T-cell (primary cell): ENCODE measurements around the gene MFGE8. TPM values are rescaled to one million over a fixed set of nuclear protein-coding genes. Genes with fewer than 3 reads are reported as not detected.

ENCODE experiments used
- ATAC-seq, 4 experiments: fragments of 200-7000 bp in 3 of 4; fragments of 150-1000 bp in 1 of 4; cut with Tn5 transposase; replicated peaks in 1 of 4; 1 replicate in 3 of 4; 2 replicates in 1 of 4; pipeline ENCODE4 v1.10.0; 2021; ENCODE audit warnings: moderate library complexity in 3 of 4, mild to moderate bottlenecking in 2 of 4, moderate number of reproducible peaks in 1 of 4
- CTCF ChIA-PET, 2 donors: fragments of 300-600 bp; sonication (Branson Sonifier 250); formaldehyde crosslinking; loops; one replicate each; lab custom pipeline; 2022; ENCODE audit warnings: antibody characterized with exemption in 2 of 2; lab: Charles Lee
- POLR2A ChIA-PET, 2 donors: fragments of 300-600 bp; sonication (Branson Sonifier 250); formaldehyde crosslinking; loops; one replicate each; lab custom pipeline; 2022; ENCODE audit warnings: antibody characterized with exemption in 2 of 2; lab: Charles Lee
- DNase-seq, 35 experiments: peaks; one replicate each; pipeline versions ENCODE4 v3.0.0 to v3.0.0-alpha.2; 2013 to 2023
- H3K27ac ChIP-seq: one replicate; pipeline ENCODE4 v1.5.1; 2013; ENCODE audit warnings: low read length
- H3K27me3 ChIP-seq, 2 experiments: replicated peaks in 1 of 2; 1 replicate in 1 of 2; 2 replicates in 1 of 2; pipeline versions ENCODE4 v1.6.1 to v1.7.0; 2013; ENCODE audit warnings: low read length in 1 of 2, mixed read lengths in 1 of 2; ENCODE audit not compliant: control insufficient read depth in 2 of 2, insufficient read depth in 2 of 2; ENCODE audit errors: extremely low read depth in 1 of 2
- H3K36me3 ChIP-seq, 2 donors: 1 replicate in 1 of 2; 2 replicates in 1 of 2; pipeline versions ENCODE4 v1.6.1 to v1.7.0; 2013; ENCODE audit warnings: low read length in 1 of 2; ENCODE audit not compliant: control insufficient read depth in 2 of 2, insufficient read depth in 1 of 2; ENCODE audit errors: extremely low read depth in 1 of 2
- H3K4me1 ChIP-seq, 2 experiments: 1 replicate in 1 of 2; 2 replicates in 1 of 2; pipeline versions ENCODE4 v1.6.1 to v1.7.0; 2013; ENCODE audit warnings: low read length in 2 of 2, mixed read lengths in 1 of 2; ENCODE audit not compliant: insufficient read depth in 2 of 2, control insufficient read depth in 1 of 2; ENCODE audit errors: extremely low read depth in 1 of 2
- H3K4me3 ChIP-seq, 2 donors: 1 replicate in 1 of 2; 2 replicates in 1 of 2; pipeline versions ENCODE4 v1.5.1 to v1.7.0; 2013; ENCODE audit warnings: mild to moderate bottlenecking in 2 of 2, low read length in 1 of 2, moderate library complexity in 1 of 2; ENCODE audit not compliant: control insufficient read depth in 1 of 2; ENCODE audit errors: extremely low read depth in 1 of 2
- H3K9me3 ChIP-seq: 2 replicates; pipeline ENCODE4 v1.7.0; 2013
- H3K27ac Mint-ChIP-seq, 2 donors: one replicate each; pipeline ENCODE4 v1.8.0; 2020 to 2021; ENCODE audit warnings: mild to moderate bottlenecking in 2 of 2, mixed read lengths in 2 of 2
- H3K27me3 Mint-ChIP-seq, 2 donors: one replicate each; pipeline ENCODE4 v1.8.0; 2021 to 2022; ENCODE audit warnings: mixed read lengths in 2 of 2
- H3K36me3 Mint-ChIP-seq: one replicate; pipeline ENCODE4 v1.8.0; 2021; ENCODE audit warnings: mixed read lengths
- H3K4me1 Mint-ChIP-seq, 3 donors: one replicate each; pipeline ENCODE4 v1.8.0; 2020 to 2022; ENCODE audit warnings: mixed read lengths in 3 of 3, mild to moderate bottlenecking in 1 of 3
- H3K4me3 Mint-ChIP-seq, 3 donors: one replicate each; pipeline ENCODE4 v1.8.0; 2020 to 2022; ENCODE audit warnings: mild to moderate bottlenecking in 3 of 3, mixed read lengths in 3 of 3, moderate library complexity in 3 of 3
- H3K9me3 Mint-ChIP-seq, 3 donors: one replicate each; pipeline ENCODE4 v1.8.0; 2020 to 2022; ENCODE audit warnings: mixed read lengths in 3 of 3
- WGBS: methylation state at CpG from one replicate; pipeline ENCODE4 v1.1.5; 2013; ENCODE audit warnings: missing lambda C conversion rate; ENCODE audit not compliant: insufficient coverage; 5-methylcytosine and 5-hydroxymethylcytosine counted together
- total RNA-seq, 35 experiments: library from RNA in 6 of 35; stranded (reverse) in 6 of 35; fragments of 120-200 nt in 1 of 35; gene quantifications; one replicate each; pipeline versions ENCODE4 v1.2.1 to v1.2.4 and lab custom pipeline; 2013 to 2026

Gene MFGE8
- total RNA-seq, 5 donors from 2014 or later (not counting 1 experiment from before 2014, with no cell fraction given) = 75.4 to 132 (median 99.5) TPM

DNA sequence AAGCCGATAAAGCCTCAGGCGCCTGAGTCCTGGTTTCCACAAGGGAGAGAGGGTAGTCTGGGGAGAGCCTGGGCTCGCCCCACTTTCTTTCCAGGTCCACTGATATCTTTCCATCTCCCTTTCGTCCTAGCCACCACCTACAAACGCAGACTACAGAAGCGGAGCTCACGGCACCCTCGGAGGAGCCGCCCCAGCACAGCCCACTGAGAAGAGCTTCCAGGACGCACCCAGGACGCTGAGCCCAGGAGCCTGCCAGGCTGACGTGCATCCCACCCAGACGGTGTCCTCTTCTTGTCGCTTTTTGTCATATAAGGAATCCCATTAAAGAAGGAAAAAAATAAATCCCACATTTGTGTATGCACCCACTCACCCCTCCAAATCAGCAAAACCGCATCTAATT lies 38.9 kb downstream of the MFGE8 start:
- Mint-ChIP-seq H3K27ac (no peak overlapping the region), H3K4me1 (peaks cover 0 to 9% (median 0%) of the 10 kb centered on the region in 3 donors), H3K9me3 (no peaks in the 10 kb centered on the region), H3K4me3 (no peak overlapping the region), H3K36me3 (peaks cover 31% of the 10 kb centered on the region), H3K27me3 (no peaks in the 10 kb centered on the region)
- Histone ChIP-seq H3K27ac (no peak overlapping the region), H3K4me1 (no peaks in the 10 kb centered on the region), H3K4me3 (no peak overlapping the region), H3K27me3 (peaks cover 0 to 12% of the 10 kb centered on the region in 2 experiments), H3K36me3 (peaks cover 3 to 26% of the 10 kb centered on the region in 2 donors), H3K9me3 (no peaks in the 10 kb centered on the region)
- ChIA-PET POLR2A (no interaction called here), CTCF (interaction anchor here in 1 of 2 donors (0.6 kb wide), 1 partner anchor 256 kb away, joined by 3 read pairs; no protein-coding TSS in a partner anchor)
- DNase-seq (no peak), ATAC-seq (no peak)
- WGBS = 97% methylated on average over 6 of the region's 15 CpGs

DNA sequence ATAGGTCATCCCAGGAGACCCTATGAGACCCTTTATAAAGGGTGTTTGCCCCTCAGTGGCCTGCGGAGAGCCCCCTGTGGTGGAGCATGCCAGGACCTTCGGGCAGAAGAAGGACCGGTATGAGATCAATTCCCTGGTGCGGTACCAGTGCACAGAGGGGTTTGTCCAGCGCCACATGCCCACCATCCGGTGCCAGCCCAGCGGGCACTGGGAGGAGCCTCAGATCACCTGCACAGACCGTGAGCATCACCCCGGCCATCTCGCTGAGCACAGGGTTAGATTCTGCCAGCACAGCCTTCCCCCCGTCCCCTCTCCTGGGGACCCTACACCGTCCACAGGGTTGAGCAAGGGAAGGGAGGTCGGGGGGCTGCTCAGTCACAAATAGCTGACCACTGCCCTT lies 39.4 kb downstream of the MFGE8 start:
- Mint-ChIP-seq H3K27ac (no peak overlapping the region), H3K36me3 (peaks cover 30% of the 10 kb centered on the region), H3K27me3 (no peaks in the 10 kb centered on the region), H3K9me3 (no peaks in the 10 kb centered on the region), H3K4me1 (peaks cover 0 to 9% (median 0%) of the 10 kb centered on the region in 3 donors), H3K4me3 (no peak overlapping the region)
- WGBS = 88% methylated on average over 5 of the region's 13 CpGs
- no peak for DNase-seq
- ATAC-seq = no peak
- H3K4me3 ChIP-seq = no peak overlapping the region
- H3K27me3 ChIP-seq = peaks cover 0 to 12% of the 10 kb centered on the region in 2 experiments
- ChIA-PET POLR2A (no interaction called here), CTCF (interaction anchor here in 1 of 2 donors (0.6 kb wide), 1 partner anchor 256 kb away, joined by 3 read pairs; no protein-coding TSS in a partner anchor)
- no peak overlapping the region for H3K27ac ChIP-seq
- H3K4me1 ChIP-seq = no peaks in the 10 kb centered on the region
- peaks cover 0 to 23% of the 10 kb centered on the region in 2 donors for H3K36me3 ChIP-seq
- no peaks in the 10 kb centered on the region for H3K9me3 ChIP-seq

DNA sequence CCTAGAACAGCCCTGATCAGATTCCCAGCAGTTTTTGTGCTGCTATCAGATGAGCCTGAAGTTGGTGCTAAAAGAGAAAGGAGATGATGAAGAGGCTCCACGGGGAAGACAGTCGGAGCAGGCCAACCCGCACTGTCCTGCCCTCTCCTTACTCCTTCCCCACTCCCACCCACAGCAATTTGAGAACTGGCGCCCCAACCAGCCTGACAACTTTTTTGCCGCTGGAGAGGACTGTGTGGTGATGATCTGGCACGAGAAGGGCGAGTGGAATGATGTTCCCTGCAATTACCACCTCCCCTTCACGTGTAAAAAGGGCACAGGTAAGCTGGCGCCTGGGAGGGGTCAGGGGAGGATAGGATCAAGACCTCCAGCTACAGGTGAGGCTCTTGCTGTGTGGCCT lies 40.5 kb downstream of the MFGE8 start:
- H3K36me3 Mint-ChIP-seq = peaks cover 28% of the 10 kb centered on the region
- H3K4me3 ChIP-seq = no peak overlapping the region
- peaks cover 0 to 12% of the 10 kb centered on the region in 2 experiments for H3K27me3 ChIP-seq
- no peak overlapping the region for H3K27ac Mint-ChIP-seq
- peaks cover 0 to 9% (median 0%) of the 10 kb centered on the region in 3 donors for H3K4me1 Mint-ChIP-seq
- no peak for DNase-seq
- H3K4me3 Mint-ChIP-seq = no peak overlapping the region
- no peaks in the 10 kb centered on the region for H3K9me3 Mint-ChIP-seq
- no peaks in the 10 kb centered on the region for H3K4me1 ChIP-seq
- no peak for ATAC-seq
- no CpG with 5 or more reads among the region's 9 CpGs for WGBS
- no peak overlapping the region for H3K27ac ChIP-seq
- no peaks in the 10 kb centered on the region for H3K9me3 ChIP-seq
- ChIA-PET POLR2A (no interaction called here), CTCF (interaction anchor here in 1 of 2 donors (0.5 kb wide), 1 partner anchor 630 kb away, joined by 3 read pairs; no protein-coding TSS in a partner anchor)
- H3K36me3 ChIP-seq = peaks cover 0 to 15% of the 10 kb centered on the region in 2 donors
- H3K27me3 Mint-ChIP-seq = no peaks in the 10 kb centered on the region

DNA sequence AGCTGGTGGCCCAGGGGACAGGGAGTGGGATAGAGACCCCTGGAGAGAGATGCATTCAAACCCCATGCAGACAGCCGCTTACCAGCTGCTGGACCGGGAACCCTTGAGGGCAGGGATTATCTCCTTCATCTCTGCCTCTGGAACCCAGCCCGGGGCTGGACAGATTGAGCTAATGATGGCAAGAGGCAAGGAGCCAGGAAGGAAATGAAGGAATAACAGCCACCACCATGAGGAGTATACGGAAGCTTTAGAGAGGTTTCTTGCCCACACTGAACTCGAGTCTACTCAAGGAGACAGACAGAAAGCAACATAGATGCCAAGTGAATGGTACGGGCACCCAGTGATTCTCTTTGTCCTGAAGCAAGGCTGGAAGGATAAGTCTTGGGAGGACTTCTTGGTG lies 41.1 kb downstream of the MFGE8 start:
- Histone ChIP-seq H3K36me3 (peaks cover 0 to 9% of the 10 kb centered on the region in 2 donors), H3K27ac (no peak overlapping the region), H3K9me3 (no peaks in the 10 kb centered on the region), H3K4me1 (no peaks in the 10 kb centered on the region), H3K4me3 (no peak overlapping the region), H3K27me3 (peaks cover 0 to 12% of the 10 kb centered on the region in 2 experiments)
- Mint-ChIP-seq H3K36me3 (peaks cover 29% of the 10 kb centered on the region), H3K27me3 (no peaks in the 10 kb centered on the region), H3K9me3 (no peaks in the 10 kb centered on the region), H3K4me3 (no peak overlapping the region), H3K27ac (no peak overlapping the region), H3K4me1 (peaks cover 0 to 8% (median 0%) of the 10 kb centered on the region in 3 donors)
- ATAC-seq (no peak), DNase-seq (no peak)
- CTCF ChIA-PET = no interaction called here
- WGBS = 75% methylated on average over 2 of the region's 6 CpGs
- POLR2A ChIA-PET = interaction anchor here in 1 of 2 donors (0.6 kb wide), 1 partner anchor 185 kb away, joined by 3 read pairs; no protein-coding TSS in a partner anchor

DNA sequence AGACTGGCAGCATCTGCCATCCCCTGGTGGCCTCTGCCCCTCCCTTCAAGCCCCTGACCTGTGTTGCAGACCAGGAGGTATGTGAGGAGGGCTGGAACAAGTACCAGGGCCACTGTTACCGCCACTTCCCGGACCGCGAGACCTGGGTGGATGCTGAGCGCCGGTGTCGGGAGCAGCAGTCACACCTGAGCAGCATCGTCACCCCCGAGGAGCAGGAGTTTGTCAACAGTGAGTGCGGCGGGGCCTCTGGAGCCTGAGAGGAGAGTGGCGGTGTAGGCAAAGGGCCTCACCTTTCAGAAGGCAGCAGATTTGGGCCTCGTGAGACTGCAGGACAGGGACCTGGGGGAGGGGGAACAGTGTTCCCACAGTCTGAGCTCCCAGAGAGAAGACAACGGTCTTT lies 41.9 kb downstream of the MFGE8 start:
- Histone ChIP-seq H3K4me1 (no peaks in the 10 kb centered on the region), H3K27me3 (peaks cover 0 to 12% of the 10 kb centered on the region in 2 experiments), H3K4me3 (no peak overlapping the region), H3K27ac (no peak overlapping the region), H3K9me3 (no peaks in the 10 kb centered on the region), H3K36me3 (peaks cover 0 to 2% of the 10 kb centered on the region in 2 donors)
- no peaks in the 10 kb centered on the region for H3K9me3 Mint-ChIP-seq
- H3K4me3 Mint-ChIP-seq = no peak overlapping the region
- H3K27me3 Mint-ChIP-seq = no peaks in the 10 kb centered on the region
- ATAC-seq = no peak
- H3K36me3 Mint-ChIP-seq = peaks cover 21% of the 10 kb centered on the region
- WGBS = 91% methylated on average over 14 of the region's 14 CpGs
- no peak for DNase-seq
- peaks cover 0 to 1% (median 0%) of the 10 kb centered on the region in 3 donors for H3K4me1 Mint-ChIP-seq
- ChIA-PET POLR2A (no interaction called here), CTCF (no interaction called here)
- no peak overlapping the region for H3K27ac Mint-ChIP-seq

DNA sequence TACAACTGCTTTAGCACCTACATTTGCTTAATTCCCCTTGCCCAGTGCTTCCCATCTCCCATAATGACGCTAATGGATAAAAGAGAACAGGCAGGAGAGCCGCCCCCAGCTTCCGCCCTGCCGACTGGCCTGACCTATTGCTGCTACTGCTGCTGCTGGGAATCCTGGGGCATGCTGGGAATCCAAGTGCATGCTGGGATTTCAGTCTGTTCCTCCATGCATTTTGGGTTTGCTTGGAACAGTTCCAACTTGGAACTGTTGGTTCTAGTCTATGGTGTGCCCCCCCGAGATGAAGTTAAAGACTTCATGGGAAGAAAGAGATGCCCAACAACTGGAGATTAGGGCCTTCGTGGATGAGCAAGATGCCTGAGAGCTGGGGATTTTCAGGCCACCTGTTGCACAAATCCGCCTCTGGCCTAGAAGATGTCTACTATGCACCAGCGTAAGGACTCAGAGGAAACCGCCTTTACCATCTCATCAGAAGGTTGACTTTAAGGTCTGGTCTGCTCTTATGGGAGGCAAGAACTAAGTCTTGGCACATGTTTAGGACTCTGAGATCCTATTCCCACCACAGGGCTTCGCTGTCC lies 46.8 kb downstream of the MFGE8 start:
- no peak for ATAC-seq
- Mint-ChIP-seq H3K4me1 (peaks cover 0 to 4% (median 0%) of the 10 kb centered on the region in 3 donors), H3K4me3 (no peak overlapping the region), H3K36me3 (peaks cover 3% of the 10 kb centered on the region), H3K27ac (no peak overlapping the region), H3K9me3 (no peaks in the 10 kb centered on the region), H3K27me3 (no peaks in the 10 kb centered on the region)
- Histone ChIP-seq H3K36me3 (no peaks in the 10 kb centered on the region), H3K27me3 (no peaks in the 10 kb centered on the region), H3K4me3 (no peak overlapping the region), H3K27ac (no peak overlapping the region), H3K9me3 (no peaks in the 10 kb centered on the region), H3K4me1 (no peaks in the 10 kb centered on the region)
- ChIA-PET CTCF (no interaction called here), POLR2A (no interaction called here)
- no peak for DNase-seq
- WGBS = 91% methylated on average over 6 of the region's 10 CpGs
